Activated CD8-positive, alpha-beta memory T cell treated with anti-CD3 and anti-CD28 coated beads, Interleukin-2, amount 50 U/mL, for 4 hours (primary cell): Measurements from ENCODE around the gene PCED1A.

ENCODE experiments used
- DNase-seq: peaks from one replicate; pipeline ENCODE4 v3.0.0-alpha.2; 2020

Gene PCED1A

GRCh38 chr20:2800521-2801285, 39.8 kb downstream of the PCED1A start, which contains the start of gene CPXM1:
Gene CPXM1, minus strand, starts transcription at chr20:2800627. Its CDS starts 55 bp downstream, at chr20:2800572.
- DNase-seq, result no peak

DNA sequence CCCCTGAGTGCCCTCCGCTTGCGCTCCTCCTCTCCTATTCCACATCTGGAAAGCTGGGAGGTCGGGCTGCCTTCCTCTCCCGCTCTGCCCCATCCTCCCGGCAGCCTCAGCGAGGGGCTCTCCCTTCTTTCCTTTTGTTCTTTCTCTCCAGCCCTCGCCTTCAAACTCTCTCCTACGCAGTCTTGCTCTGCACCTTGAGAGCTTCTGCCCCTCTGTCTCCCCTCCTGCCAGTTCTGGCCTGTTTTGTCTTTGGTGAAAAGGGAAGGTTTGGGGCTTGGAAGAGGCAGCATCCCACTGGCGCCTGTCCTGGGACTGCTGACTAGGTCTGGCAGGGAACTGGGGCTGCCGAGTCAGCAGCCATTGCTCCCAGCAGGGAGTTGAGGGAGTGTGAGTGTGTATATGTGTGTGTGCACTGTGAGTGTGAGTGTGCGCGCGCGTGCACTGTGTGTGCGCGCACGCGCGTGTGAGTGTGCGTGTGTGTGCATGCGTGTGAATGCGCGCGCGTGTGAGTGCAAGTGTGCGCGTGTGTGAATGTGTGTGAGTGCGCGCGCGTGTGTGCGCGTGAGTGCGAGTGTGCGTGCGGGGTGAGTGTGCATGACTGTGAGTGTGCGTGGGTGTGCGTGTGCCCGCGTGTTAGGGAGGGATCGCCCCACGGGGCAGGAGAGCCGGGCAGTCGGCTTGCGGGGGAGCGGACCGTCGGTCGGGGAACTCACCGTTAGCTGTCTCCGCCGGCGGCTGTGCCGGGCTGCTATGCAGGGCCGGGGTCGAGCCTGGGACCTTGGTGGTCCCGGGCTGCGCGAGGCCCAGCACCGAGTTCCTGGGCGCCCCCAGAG, 40.6 kb downstream of the PCED1A start:
- no peak for DNase-seq

- DNase-seq, result no peak
Measured at GRCh38 chr20:2799271-2799670, 41.2 kb downstream of the PCED1A start.

DNA sequence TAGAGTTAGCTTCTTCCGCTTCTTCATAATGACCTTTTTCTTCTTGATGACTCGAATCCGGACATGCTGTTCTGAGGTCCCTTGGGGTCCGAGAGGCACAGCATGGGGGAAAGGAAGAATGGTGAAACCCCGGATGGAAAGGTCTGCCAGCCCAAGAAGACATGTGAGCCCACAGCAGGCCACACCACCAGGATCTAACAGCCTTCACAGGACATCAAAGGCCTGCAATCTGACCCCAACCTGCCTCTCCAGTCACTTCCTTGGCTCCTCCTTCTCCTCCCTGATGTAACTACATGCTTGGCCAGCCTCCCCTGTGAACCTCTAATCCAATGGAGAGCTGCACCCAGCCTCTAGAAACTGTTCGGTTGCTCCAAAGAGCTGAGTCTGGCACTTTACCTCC, 41.6 kb downstream of the PCED1A start:
- no peak for DNase-seq

GRCh38 chr20:2798095-2798805, 42.2 kb downstream of the PCED1A start:
- DNase-seq, result no peak

GRCh38 chr20:2797136-2797983, 43.1 kb downstream of the PCED1A start:
- DNase-seq, result no peak

DNA sequence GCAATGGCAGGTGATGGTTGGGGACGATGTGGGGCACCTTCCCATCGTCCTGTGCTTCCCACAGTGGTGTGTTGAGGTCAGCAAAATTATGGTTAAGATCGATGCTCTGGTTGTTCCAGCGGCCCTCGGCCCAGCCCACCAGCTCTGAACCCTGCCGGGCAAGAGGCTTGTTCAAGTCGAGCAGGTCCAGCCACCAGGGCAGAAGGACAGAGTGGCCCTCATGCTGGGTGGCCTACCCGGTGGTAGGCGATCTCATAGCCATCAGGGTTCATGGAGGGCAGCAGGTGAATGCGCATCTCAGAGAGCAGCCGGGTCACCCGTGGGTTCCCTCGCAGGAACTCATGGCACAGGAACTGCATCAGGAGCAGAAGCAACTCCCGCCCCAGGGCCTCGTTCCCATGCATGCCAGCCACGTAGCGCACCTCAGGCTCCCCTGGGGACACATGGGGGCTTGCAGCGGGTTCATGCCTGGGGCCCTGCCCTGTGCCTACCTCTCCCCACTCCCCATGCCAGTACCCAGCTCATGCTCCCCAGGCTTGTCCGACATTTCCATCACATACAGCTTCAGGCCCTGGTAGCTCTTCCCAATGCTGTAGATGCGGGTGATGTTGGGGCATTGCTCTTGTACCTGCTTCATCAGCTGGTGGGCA, 44.3 kb downstream of the PCED1A start:
- DNase-seq, result no peak

- no peak for DNase-seq
Measured at GRCh38 chr20:2795451-2795850, 45.0 kb downstream of the PCED1A start.

DNA sequence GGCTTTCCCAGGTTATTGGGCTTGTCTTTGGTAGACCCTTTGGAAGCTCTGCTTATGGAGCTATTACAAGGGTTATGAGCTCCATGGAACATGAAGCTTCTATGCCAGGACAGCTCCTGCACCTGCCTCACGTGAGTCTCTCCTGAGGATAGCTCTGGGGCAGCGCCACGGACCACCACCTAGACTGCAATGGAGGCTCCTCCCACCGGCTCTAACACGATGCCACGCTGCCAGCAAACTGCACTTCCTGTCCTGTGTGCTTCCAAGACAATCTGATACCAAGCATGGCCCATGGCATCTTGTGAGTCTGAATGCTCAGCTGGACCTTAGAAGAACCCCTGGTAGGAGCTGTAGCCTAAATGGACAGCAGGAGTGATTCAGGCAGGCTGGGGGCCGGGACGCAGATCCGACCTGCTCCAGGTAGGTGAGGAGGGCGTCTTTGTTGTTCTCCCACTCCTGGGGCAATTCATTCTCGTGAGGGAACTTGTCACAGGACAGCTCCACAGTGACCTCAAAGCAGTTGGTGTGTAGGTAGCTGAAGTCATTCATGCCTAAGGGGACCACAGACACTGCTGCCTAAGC, 45.5 kb downstream of the PCED1A start:
- DNase-seq, result no peak

- DNase-seq, result no peak
Measured at GRCh38 chr20:2794202-2794748, 46.2 kb downstream of the PCED1A start.

GRCh38 chr20:2793471-2793870, 47.0 kb downstream of the PCED1A start:
- DNase-seq, result no peak
